ENCODE results near the gene STIP1.
A peak's percentile ranks its signal among the peaks of the same experiment; 100 is the strongest.

The STIP1 gene

GRCh38 chr11:64203421-64204079 is 17.6 kb downstream of the STIP1 start:
- DNase-seq, result no peak

GRCh38 chr11:64204080-64204440 is 18.1 kb downstream of the STIP1 start:
- no peak for DNase-seq

- DNase-seq, result peak; percentile 67 to 86
Observed at GRCh38 chr11:64204464-64204989, 18.6 kb downstream of the STIP1 start.

DNA sequence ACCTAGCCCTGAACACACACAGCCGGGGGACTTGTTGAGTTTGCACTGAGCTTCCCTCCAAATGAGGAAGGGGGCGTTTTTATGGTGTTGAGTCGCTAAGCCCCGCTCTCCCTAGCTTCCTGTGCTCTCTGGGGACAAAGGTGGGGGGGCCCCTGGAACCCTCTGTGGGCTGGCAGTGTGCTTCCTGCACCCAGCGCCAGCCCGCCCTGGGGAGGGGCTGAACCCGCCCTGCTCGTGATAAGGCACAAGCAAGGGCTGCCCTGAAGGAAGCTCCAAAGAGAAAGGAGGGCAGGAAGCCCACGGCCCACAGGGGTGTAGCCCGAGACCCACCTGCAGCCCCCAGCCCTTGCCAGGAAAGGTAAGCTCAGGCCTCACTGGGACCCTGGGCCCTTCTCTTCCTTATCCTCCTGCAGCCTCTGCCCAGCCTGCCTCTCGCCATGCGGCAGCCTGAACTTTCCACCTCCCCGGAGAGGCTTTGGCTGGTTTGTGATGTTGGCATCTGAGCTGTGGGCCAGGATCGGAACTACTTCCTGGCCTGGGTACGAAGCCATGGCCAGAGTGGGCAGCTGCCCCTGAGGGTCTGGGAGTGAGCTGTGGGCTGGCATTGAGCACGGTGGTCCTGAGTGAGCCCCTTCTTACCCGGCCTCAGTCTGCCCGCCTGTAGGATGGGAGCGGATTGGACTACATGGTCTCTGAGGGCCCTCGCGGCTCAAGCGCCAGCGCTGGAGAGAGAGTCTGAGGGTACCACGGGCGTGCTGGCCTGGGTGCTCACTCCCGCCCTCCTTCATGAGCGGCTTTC is 20.7 kb downstream of the STIP1 start, which contains the start of gene FERMT3:
Gene FERMT3 (plus strand): TSS at position 265 of the 799 bp plus-strand sequence. CDS start 644 bp downstream, outside the sequence.
- DNase-seq, result no peak

- no peak for DNase-seq
Observed at GRCh38 chr11:64207256-64208085, 21.5 kb downstream of the STIP1 start.

GRCh38 chr11:64208086-64208795 is 22.3 kb downstream of the STIP1 start:
- no peak for DNase-seq

DNA sequence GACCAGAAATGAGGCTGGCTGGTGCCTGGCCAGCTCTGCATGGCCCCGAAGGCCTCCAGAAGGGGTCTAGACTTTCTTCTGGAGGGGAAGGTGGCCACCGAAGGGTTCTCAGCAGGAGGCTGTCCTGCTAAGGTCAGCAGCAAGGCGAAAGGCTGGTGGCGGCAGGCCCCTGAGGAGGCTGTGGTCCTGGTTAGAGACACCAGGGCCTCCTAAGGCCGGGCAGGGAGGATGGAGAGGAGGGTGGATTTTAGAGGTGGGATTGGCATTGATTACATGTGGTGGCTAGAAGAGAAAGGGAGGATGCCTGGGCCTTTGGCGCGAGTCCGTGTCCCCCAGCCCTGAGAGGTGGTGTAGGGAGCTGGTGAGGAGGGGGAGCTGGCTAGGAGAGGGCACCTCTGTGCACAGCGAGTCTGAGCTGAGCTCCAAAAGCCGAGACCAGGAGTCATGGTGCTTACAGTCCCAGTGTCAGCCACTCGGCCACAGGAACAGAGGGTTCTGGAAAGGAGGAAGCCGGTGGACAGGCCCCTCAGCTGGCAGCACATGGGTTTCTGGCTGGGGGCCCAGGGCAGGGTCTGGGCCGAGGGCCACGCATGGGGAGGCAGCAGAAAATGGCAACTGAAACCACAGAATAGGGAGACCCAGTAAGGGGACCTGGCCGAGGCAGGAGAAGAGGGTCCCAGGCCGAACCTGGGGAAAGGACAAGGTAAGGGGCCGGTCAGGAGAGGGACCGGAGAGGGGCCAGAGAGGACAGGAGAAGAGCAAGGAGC is 23.0 kb downstream of the STIP1 start:
- DNase-seq, result no peak

GRCh38 chr11:64209563-64209843 is 23.5 kb downstream of the STIP1 start:
- DNase-seq, result no peak

DNA sequence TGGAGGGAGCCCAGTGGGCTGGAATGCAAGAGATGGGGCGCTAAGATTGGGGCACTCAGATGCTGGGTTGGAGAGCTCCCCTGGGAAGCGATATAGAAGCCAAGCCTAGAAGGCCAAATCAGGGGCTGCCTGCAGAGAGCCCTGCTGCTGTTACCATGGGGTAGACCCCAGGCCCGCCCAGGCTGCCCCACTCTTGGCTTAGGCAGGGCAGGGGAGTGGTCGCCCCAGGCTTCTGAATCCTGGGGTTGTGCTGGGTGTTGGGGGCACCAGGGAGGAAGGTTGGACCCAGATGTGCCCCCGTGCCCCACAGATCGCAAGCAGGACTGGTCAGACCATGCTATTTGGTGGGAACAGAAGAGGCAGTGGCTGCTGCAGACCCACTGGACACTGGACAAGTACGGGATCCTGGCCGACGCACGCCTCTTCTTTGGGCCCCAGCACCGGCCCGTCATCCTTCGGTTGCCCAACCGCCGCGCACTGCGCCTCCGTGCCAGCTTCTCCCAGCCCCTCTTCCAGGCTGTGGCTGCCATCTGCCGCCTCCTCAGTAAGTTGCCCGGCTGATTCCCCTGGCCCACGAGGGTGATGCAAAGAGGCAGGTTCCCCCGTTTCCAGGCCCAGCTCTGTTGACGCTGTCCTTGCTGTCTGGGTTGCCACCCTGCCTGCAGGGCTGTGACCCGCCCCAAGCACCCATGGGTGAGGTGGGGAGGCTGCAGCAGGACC is 24.5 kb downstream of the STIP1 start:
- DNase-seq, result no peak

GRCh38 chr11:64211181-64211872 is 25.4 kb downstream of the STIP1 start:
- DNase-seq, result no peak

DNA sequence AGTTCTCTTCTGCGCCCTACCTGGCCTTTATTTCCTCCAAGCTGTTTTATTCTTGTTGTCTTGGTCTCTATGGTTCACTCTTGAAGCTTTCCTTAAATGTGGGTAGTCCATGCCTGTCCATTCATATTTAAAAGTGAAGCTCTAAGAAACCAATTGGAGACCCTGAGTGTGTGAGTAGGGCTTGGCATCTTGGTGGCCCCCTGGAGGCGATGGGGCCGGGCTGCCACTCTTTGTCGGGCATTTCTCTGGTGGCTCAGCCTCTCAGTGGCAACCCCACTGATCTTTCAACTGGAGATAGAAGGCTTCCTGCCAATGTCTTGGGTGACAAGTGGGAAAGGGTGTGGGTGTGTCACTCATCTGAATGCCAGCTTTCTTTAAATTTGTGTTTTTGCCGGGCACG is 30.9 kb downstream of the STIP1 start:
- DNase-seq, result no peak

DNA sequence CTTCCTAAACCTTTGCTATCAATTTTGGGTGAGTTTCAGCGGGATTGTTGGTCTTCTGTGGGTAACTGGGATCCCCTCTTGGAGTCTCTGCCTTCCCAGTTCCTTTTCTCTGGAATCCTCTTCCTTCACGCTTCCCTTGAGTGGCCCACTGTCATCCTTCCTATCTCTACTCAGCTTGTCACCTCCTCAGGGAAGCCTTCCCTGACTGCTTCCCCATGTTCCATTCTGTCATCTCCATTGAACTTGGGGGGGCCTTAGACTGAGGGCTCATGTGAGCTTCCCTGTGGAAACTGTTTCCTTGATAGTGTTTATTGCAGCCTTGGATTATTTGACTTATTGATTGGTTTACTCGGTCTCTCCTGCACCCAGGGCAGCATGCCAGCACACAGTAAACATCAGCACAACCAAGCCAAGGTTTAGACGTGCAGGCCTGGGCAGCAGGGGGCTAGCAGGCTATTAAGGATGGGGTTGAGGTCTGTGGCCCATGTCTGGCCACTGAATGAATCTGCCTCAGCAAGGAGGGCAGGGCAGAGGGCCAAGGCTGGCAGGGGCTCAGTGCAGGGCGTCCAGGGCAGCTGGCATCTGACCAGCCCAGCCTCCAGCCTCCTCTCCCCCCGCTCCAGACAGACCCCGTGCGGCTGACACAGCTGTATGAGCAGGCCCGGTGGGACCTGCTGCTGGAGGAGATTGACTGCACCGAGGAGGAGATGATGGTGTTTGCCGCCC is 32.8 kb downstream of the STIP1 start:
- DNase-seq, result no peak

- no peak for DNase-seq
Observed at GRCh38 chr11:64219354-64219684, 33.3 kb downstream of the STIP1 start.

DNA sequence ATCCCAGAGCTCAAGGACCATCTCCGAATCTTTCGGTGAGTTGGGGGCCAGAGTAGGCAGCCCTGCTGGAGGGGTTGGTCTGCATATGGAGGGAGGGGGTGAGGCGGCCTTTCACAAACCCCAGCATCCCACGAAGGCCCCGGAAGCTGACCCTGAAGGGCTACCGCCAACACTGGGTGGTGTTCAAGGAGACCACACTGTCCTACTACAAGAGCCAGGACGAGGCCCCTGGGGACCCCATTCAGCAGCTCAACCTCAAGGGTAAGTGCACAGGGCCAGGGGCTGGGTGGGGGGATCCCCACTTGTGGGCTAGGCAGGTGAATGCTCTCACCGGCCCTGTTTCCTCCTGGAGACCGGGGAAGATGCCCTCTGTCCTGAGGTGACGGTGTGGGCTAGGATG is 33.8 kb downstream of the STIP1 start:
- no peak for DNase-seq

DNA sequence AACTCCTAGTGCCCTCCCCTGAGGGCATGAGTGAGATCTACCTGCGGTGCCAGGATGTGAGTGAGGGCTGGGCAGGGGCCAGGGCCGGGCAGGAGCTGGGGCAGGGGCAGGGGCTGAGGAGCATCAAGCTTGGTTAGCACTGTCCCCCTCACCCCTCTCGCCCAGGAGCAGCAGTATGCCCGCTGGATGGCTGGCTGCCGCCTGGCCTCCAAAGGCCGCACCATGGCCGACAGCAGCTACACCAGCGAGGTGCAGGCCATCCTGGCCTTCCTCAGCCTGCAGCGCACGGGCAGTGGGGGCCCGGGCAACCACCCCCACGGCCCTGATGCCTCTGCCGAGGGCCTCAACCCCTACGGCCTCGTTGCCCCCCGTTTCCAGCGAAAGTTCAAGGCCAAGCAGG is 34.3 kb downstream of the STIP1 start:
- DNase-seq, result no peak

DNA sequence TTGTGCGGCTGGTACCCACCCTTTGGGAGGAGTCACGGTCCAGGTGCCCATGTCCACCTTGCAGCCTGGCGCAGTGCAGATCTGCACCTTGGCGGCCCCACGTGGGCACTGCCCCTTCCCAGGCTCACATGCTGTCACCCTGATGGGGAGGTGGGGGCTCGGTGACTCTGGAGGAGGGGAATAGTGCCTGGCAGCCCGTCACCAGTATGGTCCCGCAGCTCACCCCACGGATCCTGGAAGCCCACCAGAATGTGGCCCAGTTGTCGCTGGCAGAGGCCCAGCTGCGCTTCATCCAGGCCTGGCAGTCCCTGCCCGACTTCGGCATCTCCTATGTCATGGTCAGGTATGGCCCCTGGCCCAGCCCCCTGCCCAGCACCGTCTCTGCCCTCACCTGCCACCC is 34.8 kb downstream of the STIP1 start:
- DNase-seq, result no peak

- no peak for DNase-seq
Observed at GRCh38 chr11:64222651-64223000, 36.7 kb downstream of the STIP1 start.

DNA sequence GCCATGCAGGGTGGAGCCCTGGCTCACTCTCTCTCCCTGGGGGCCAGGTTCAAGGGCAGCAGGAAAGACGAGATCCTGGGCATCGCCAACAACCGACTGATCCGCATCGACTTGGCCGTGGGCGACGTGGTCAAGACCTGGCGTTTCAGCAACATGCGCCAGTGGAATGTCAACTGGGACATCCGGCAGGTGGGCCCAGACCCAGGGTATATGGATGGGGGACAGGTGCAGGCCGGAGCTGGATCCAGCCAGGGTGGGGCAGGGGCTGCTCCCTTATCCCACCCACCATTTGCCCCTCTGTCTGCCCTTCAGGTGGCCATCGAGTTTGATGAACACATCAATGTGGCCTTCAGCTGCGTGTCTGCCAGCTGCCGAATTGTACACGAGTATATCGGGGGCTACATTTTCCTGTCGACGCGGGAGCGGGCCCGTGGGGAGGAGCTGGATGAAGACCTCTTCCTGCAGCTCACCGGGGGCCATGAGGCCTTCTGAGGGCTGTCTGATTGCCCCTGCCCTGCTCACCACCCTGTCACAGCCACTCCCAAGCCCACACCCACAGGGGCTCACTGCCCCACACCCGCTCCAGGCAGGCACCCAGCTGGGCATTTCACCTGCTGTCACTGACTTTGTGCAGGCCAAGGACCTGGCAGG is 37.2 kb downstream of the STIP1 start:
- DNase-seq, result peak; percentile 18 to 69

GRCh38 chr11:64224151-64224890 is 38.4 kb downstream of the STIP1 start:
- no peak for DNase-seq

Data from NCI-H526 (cell line).